MM.1S (cell line): ENCODE measurements around the gene THOC5.
"Not testable (repeated sequence)": the region's sequence is repeated elsewhere in the genome, so short reads cannot be mapped to it uniquely, and the experiment has no call there.

ENCODE experiments used
- EZH2 ChIP-seq: fragments of 300-600 bp; sonication (generic); optimal IDR thresholded peaks from 2 replicates; pipeline ENCODE3; 2017; ENCODE audit warnings: low read depth, mild to moderate bottlenecking, antibody characterized with exemption, low read length, mixed read lengths
- TF ChIP-seq, protein P1 (sequence below): fragments of 300-600 bp; sonication (generic); IDR thresholded peaks from 2 replicates; pipeline ENCODE4 v1.5.1; 2016; ENCODE audit warnings: antibody characterized with exemption, low read length, mixed read lengths

GRCh38 chr22:29489127-29489780 is 64.3 kb downstream of the THOC5 start:
- not testable (repeated sequence) for TF ChIP-seq EZH2
- TF ChIP-seq, protein P1, sequence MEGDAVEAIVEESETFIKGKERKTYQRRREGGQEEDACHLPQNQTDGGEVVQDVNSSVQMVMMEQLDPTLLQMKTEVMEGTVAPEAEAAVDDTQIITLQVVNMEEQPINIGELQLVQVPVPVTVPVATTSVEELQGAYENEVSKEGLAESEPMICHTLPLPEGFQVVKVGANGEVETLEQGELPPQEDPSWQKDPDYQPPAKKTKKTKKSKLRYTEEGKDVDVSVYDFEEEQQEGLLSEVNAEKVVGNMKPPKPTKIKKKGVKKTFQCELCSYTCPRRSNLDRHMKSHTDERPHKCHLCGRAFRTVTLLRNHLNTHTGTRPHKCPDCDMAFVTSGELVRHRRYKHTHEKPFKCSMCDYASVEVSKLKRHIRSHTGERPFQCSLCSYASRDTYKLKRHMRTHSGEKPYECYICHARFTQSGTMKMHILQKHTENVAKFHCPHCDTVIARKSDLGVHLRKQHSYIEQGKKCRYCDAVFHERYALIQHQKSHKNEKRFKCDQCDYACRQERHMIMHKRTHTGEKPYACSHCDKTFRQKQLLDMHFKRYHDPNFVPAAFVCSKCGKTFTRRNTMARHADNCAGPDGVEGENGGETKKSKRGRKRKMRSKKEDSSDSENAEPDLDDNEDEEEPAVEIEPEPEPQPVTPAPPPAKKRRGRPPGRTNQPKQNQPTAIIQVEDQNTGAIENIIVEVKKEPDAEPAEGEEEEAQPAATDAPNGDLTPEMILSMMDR, result not testable (repeated sequence)
